SIG-M5 treated with dmso at 0.1 percent for 504 hours (cell line): ENCODE results near the gene NELFCD.
A peak's percentile ranks its signal among the peaks of the same experiment; 100 is the strongest.
"Not testable (repeated sequence)": the region's sequence is repeated elsewhere in the genome, so short reads cannot be mapped to it uniquely, and the experiment has no call there.

ENCODE experiments used
- DNase-seq: peaks from one replicate; lab custom pipeline; 2025; ENCODE audit not compliant: unreplicated experiment; lab: John Stamatoyannopoulos, UW

The NELFCD gene

GRCh38 chr20:59007665-59008511 lies 26.8 kb downstream of the NELFCD start:
- DNase-seq: peak; percentile 97

DNA sequence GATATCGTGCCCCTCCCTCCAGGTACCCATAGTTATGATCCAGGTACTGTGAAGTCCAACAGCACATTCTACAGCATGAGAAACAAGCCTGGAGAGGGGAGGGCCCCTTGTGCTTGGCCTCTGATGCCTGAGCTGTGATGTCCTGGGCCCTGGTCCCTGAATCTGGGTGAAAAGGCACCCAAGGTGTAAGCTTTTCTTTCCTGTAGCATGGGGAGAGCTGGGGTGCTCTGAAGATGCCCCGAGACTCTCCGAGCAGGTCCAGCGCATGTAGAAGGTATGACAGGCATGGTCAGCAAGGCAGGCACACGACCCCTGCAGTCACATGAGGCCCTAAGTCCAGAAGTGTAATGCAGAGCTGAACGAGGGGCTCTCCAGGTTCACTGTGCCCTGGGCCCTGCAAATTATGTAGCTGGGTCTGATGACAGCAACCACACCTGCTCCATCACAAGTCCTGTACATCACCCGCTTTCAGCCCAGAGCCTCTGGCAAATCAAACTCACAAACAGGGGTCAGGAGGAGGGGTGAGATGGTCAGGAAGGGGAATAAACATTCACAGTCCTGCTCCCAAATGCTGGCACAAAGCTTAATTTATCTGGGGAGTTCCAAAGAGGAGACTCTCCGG lies 27.8 kb downstream of the NELFCD start:
- no peak for DNase-seq

DNA sequence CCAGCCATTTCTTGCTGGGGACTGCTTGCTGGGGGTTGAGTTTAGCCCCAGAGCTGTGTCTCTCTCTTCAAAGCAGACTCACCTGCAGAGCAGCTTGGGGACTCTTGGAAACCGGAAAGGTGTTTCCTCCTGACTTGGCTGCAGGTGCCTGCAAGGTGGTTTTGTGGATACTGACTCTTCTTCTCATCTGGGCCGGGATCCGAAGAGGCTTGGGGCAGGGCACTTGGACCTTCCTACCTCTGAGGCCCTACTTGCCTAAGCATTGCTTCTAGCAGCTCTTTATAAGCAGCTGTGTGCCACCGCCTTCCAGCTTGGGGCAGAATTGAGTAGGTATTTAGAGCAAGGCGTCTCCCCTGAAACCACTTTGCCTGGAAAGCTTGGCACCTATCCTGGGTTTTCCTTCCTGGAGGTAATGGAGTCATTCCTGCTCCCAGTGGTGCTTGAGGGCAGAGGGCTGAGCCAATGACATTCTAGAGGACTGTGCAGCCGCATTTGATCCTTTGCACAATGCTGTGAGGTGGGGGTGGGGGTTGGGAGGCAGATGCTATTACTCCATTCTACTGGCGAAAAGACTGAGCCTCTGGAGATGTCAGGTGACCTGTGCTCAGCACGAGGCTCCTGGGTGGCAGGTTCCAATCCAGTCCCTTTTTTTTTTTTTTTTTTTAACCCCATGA lies 29.4 kb downstream of the NELFCD start:
- no peak for DNase-seq

GRCh38 chr20:59010995-59011873 lies 30.2 kb downstream of the NELFCD start:
- DNase-seq: no peak

DNA sequence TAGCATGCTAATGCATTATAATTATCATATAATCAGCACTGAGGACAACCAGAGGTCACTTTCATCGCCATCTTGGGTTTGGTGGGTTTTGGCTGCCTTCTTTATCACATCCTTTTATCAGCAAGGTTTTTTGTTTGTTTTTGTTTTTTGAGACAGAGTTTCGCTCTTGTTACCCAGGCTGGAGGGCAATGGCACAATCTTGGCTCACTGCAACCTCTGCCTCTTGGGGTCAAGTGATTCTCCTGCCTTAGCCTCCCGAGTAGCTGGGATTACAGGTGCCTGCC lies 30.8 kb downstream of the NELFCD start:
- DNase-seq: not testable (repeated sequence)

- no peak for DNase-seq
Measured at GRCh38 chr20:59013031-59013951, 32.2 kb downstream of the NELFCD start.

GRCh38 chr20:59013959-59014608 lies 33.0 kb downstream of the NELFCD start:
- no peak for DNase-seq

DNA sequence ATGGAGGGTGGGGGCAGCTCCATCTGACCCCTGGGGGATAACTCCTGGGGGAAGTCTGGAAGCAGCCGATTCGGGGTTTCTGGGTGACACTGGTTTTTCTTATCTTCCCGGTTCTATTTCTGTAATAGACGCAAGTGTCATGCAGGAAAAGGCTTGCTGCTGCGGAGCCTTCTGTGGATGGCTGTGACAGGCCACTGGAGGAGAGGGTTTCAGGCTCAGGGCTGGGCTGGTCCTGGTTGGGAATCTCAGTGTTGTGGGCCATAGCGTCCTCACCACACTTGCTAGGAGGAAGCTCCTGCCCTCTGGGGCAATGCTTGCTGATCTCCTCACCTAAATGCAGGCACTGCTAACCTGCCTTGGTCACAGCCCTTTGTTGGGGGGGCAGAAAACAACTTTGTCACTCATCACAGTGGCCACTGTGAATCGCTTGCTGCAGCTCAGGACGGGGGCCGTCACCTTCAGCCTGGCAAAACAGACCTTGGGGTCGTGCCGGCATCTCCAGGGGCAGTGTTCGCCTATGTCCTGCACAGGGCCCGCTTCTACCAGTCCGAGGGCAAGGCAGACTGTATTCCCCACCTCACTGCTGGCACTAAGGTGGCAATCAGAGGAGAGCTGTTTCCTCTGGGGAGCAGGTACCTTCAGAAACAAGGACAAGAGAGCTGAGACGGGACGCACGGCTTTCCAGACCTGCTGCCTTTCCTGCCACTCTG lies 33.8 kb downstream of the NELFCD start:
- DNase-seq: no peak

DNA sequence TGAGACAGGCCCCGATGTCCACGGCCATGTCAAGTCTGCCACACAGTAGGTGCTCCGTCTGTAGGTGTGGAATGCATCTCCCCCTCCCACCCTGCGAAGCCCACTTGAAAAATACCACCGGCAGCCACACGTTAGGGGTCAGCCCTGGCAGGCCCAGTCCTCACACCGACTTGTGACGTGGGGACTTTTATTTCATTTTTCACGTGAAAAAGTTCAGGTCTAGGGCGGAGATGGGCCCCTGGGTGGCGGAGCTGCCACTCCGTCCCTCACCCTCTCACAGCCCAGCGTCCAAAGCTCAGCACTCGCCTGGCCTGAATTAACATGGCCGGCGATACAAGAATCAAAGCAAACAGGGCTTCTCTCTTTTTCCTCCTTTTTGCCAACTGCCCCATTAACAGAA lies 34.4 kb downstream of the NELFCD start:
- no peak for DNase-seq

- DNase-seq: no peak
Measured at GRCh38 chr20:59015812-59016711, 35.0 kb downstream of the NELFCD start.

GRCh38 chr20:59016795-59017492 lies 35.9 kb downstream of the NELFCD start:
- no peak for DNase-seq

- DNase-seq: no peak
Measured at GRCh38 chr20:59017493-59018231, 36.6 kb downstream of the NELFCD start.

GRCh38 chr20:59018817-59019216 lies 37.8 kb downstream of the NELFCD start:
- DNase-seq: no peak

GRCh38 chr20:59019217-59019616 lies 38.2 kb downstream of the NELFCD start, which contains the start of gene TUBB1:
Gene TUBB1 (plus strand): TSS chr20:59019429. CDS start chr20:59019523, 94 bp downstream.
- DNase-seq: no peak

GRCh38 chr20:59020938-59021551 lies 40.0 kb downstream of the NELFCD start:
- DNase-seq: no peak

DNA sequence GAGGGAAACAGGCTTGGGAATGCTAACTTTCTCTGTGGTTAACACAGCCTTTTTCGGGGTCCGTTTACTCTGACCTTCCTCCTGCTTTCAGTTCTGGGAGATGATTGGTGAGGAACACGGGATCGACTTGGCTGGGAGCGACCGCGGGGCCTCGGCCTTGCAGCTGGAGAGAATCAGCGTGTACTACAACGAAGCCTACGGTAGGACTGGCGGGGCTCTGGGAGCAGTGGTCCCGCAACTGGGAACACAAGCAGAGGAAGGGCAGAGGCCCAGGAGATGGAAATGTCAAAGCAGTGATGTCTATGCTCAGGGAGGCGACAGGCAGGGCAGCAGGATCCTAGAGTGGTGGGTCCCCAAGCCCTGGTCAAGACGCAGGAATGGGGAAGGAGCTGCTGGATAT lies 41.7 kb downstream of the NELFCD start:
- no peak for DNase-seq
